Mucosa of descending colon (tissue), 3 donors: ENCODE measurements around the gene LOX. TPM values are rescaled to one million over a fixed set of nuclear protein-coding genes. Genes with fewer than 3 reads are reported as not detected.

Experiments
- ATAC-seq: fragments of 200-7000 bp; cut with Tn5 transposase; one replicate; pipeline ENCODE4 v1.9.1; 2020; ENCODE audit warnings: mild to moderate bottlenecking, moderate library complexity
- DNase-seq, 3 donors: peaks; one replicate each; pipeline ENCODE4 v3.0.0-alpha.2; 2020
- H3K36me3 ChIP-seq: fragments of 200-600 bp; one replicate; pipeline ENCODE4 v1.8.0; 2021; ENCODE audit warnings: low read depth, mild to moderate bottlenecking
- H3K4me1 ChIP-seq: fragments of 200-600 bp; one replicate; pipeline ENCODE4 v1.8.0; 2021; ENCODE audit warnings: low read depth, mild to moderate bottlenecking
- H3K4me3 ChIP-seq: fragments of 200-600 bp; one replicate; pipeline ENCODE4 v1.8.0; 2021; ENCODE audit warnings: mild to moderate bottlenecking
- H3K9me3 ChIP-seq: fragments of 200-600 bp; one replicate; pipeline ENCODE4 v1.8.0; 2021; ENCODE audit warnings: mild to moderate bottlenecking
- CTCF ChIP-seq: fragments of 200-600 bp; IDR thresholded peaks from one replicate; pipeline ENCODE4 v1.8.0; 2022; ENCODE audit warnings: antibody characterized with exemption, mild to moderate bottlenecking
- intact Hi-C, 2 donors: fragments of 100-400 bp; cut with DNase I in 1 of 2; cut with micrococcal nuclease in 1 of 2; formaldehyde crosslinking; loops; one replicate each; pipeline versions ENCODE4 v1.11.0 to v1.11.1; 2022; cut with DNase I, micrococcal nuclease
- total RNA-seq, 3 donors: library from RNA; stranded (reverse); fragmentation: NEBNext Ultra II Directional in 2 of 3; extraction: Animal tissue kit (Norgen Biotek cat#: 25700) in 2 of 3; gene quantifications; one replicate each; pipeline versions ENCODE4 v1.2.1 to v1.2.4, GENCODE V29; 2021 to 2023
- donor health status: DM: no; HTN: no; CAD: no; lungs with moderate emphysema.
- donor health status: DM: no; HTN: no; CAD: no.
- donor health status: DM: no; HTN: yes; CAD: no.

The LOX gene
- total RNA-seq, 3 donors from 2014 or later, result 1.2 to 6.7 (median 4.6) TPM

DNA sequence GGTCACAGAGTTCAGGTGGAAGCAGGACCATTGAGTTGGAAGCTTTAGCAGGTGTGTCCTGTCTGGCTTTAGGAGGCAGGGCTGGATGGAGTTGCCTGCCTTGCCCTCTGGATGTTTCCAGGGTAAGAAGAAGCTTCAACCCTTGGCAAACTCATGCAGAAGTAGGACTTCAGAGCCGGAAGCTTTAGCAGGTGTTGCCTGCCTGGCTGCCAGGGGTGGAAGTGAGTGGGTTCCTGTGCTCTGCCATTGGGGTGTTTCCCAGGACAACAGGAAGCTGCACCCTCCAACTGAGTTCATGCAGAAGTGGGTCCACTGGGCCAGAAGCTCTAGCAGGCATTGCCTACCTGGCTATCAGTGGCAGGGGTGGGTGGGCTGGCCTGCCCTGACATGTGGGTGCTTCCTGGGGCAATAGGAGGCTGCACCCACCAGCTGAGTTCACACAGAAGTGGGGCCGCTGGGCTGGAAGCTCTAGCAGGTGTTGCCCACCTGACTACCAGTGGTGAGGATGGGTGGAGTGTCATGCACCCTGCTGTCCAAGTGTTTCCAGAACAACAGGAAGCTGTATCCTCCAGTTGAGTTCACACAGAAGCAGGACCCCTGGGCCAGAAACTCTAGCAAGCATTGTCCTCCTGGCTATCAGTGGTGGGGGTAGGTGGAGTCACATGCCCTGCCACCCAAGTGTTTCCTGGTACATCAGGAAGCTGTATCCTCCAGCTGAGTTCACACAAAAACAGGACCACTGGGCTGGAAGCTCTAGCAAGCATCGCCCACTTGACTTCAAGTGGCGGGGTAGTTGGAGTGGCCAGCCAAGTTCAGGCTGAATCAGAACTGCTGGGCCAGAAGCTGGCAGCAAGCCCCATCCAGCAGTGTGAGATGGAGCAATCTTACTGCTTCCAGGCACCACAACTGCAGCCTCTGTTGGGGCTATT, 24.6 kb downstream of the LOX start:
- no peak for ATAC-seq
- H3K36me3 ChIP-seq, result no peaks in the 10 kb centered on the region
- intact Hi-C loops, result no loop called here
- H3K4me3 ChIP-seq, result no peak overlapping the region
- H3K9me3 ChIP-seq, result no peaks in the 10 kb centered on the region
- DNase-seq, result peak in 1 of 3 donors; percentile 21
- no peaks in the 10 kb centered on the region for H3K4me1 ChIP-seq
- no peak for TF ChIP-seq CTCF

DNA sequence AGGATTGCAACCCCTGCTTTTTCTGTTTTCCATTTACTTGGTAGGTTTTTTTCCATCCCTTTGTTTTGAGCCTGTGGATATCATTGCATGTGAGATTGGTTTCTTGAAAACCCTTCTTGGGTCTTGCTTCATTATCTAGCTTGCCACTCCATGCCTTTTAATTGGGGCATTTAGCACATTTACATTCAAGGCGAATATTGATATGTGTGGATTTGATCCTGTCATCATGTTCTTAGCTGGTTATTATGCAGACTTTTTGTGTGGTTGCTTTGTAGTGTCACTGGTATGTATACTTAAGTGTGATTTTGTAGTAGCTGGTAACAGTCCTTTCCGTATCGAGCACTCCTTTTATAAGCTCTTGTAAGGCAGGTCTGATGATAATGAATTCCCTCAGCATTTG, 26.5 kb downstream of the LOX start:
- H3K9me3 ChIP-seq, result no peaks in the 10 kb centered on the region
- no peak for TF ChIP-seq CTCF
- intact Hi-C loops, result no loop called here
- H3K36me3 ChIP-seq, result no peaks in the 10 kb centered on the region
- no peak overlapping the region for H3K4me3 ChIP-seq
- DNase-seq, result no peak
- H3K4me1 ChIP-seq, result no peaks in the 10 kb centered on the region
- ATAC-seq, result no peak

DNA sequence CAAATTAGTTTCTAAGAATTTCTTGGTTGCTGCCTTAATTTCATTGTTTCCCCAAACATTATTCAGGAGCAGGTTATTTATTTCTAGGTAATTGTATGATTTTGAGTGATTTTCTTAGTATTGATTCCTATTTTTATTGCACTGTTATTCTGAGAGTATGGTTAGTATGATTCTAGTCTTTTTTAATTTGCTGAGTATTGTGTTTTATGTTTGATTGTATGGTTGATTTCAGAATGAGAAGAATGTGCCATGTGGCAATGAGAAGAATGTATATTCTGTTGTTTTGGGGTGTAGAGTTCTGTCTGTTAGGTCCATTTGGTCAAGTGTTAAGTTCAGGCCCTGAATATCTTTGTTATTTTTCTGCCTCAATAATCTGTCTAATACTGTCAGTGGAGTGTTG, 27.1 kb downstream of the LOX start:
- TF ChIP-seq CTCF, result no peak
- no peak for DNase-seq
- Histone ChIP-seq H3K4me1 (no peaks in the 10 kb centered on the region), H3K36me3 (no peaks in the 10 kb centered on the region), H3K9me3 (no peaks in the 10 kb centered on the region), H3K4me3 (no peak overlapping the region)
- no peak for ATAC-seq
- intact Hi-C loops, result no loop called here

- ATAC-seq (no peak), DNase-seq (no peak)
- Histone ChIP-seq H3K9me3 (no peaks in the 10 kb centered on the region), H3K4me3 (no peak overlapping the region), H3K4me1 (no peaks in the 10 kb centered on the region), H3K36me3 (no peaks in the 10 kb centered on the region)
- intact Hi-C loops, result no loop called here
- no peak for TF ChIP-seq CTCF
Observed at GRCh38 chr5:122040636-122041302, 37.3 kb downstream of the LOX start.

DNA sequence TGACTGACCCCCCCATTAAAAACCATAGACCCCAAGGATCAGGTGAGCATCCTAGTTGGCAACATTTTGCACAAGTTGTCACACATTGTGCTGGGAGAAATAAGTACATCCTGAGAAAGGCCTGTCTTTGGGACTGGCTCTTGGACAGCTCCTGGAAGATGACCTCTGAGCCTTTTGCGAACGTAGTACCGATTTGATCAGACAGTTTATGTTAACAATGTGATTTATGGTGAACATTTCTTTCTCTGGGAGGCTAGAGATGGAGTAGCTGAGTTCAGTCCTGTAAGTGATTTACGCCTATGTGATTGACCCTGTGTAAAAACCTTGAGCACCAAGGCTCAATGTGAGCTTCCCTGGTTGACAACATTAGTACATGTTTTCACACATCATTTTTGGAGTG, 41.7 kb downstream of the LOX start:
- no peak for TF ChIP-seq CTCF
- Histone ChIP-seq H3K4me3 (no peak overlapping the region), H3K36me3 (no peaks in the 10 kb centered on the region), H3K4me1 (no peaks in the 10 kb centered on the region), H3K9me3 (no peaks in the 10 kb centered on the region)
- intact Hi-C loops, result no loop called here
- ATAC-seq, result no peak
- no peak for DNase-seq
